Measurements from ENCODE around the gene CST9. TPM values are rescaled to one million over a fixed set of nuclear protein-coding genes. Genes with fewer than 3 reads are reported as not detected.
"Not testable (repeated sequence)": the region's sequence is repeated elsewhere in the genome, so short reads cannot be mapped to it uniquely, and the experiment has no call there.

The CST9 gene
- total and polyA plus RNA-seq, 7 donors, result not detected

DNA sequence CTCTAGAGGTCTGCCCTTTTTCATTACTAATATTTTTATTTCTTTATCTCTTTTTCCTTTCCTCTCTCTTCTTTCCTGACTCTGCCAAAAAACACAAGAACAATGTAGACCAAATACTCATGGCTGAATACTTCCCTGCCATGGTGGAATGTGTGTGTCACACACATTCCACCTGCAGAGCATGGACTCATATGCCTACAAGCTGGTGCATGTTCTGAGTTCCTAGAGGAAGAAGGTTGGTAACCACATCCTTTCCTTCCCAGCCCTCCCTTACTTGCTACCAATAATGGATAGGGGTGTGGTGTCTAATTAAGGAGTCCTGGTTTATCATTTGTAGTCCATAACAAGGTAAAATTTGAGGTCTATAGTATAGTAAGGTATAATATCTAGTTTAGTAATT, 22.2 kb downstream of the CST9 start:
- DNase-seq, result no peak
- H3K27me3 ChIP-seq (ENCODE audit: insufficient read depth in 3 of 3, low read length in 2 of 3), result no peaks in the 10 kb centered on the region
- intact Hi-C loops (cut with DNase I), result no loop called here

DNA sequence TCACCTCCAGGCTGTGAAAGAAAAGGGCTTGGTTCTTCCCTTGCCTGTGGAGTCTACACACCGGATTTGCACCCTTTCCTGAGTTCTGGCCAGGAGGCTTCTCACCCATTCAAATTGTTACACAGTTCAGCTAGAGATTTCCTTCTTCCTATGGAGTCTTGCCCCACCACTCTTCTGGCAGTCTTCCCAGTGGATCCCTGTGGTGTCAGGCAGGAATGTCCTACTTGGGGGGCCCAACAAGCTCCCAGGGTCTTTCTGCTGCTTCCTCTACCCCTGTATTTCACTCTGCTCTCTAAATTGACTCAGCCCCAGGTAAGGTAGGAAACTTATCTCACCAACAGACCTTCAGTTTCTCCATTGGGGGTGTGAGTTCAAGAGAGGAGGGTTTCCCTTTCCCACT, 23.4 kb downstream of the CST9 start:
- Histone ChIP-seq H3K4me1 (no peaks in the 10 kb centered on the region), H3K9me3 (no peaks in the 10 kb centered on the region), H3K36me3 (ENCODE audit: insufficient read depth in 1 of 2, low read depth in 1 of 2) (no peaks in the 10 kb centered on the region), H3K27ac (no peak overlapping the region), H3K4me3 (no peak overlapping the region), H3K27me3 (ENCODE audit: insufficient read depth in 3 of 3, low read length in 2 of 3) (no peaks in the 10 kb centered on the region)
- DNase-seq (no peak), ATAC-seq (no peak)
- WGBS, 3 donors, result 69 to 80% (median 73%) methylated on average over 1 of the region's 1 CpG
- intact Hi-C loops (cut with DNase I), result no loop called here
- TF ChIP-seq, protein P1, sequence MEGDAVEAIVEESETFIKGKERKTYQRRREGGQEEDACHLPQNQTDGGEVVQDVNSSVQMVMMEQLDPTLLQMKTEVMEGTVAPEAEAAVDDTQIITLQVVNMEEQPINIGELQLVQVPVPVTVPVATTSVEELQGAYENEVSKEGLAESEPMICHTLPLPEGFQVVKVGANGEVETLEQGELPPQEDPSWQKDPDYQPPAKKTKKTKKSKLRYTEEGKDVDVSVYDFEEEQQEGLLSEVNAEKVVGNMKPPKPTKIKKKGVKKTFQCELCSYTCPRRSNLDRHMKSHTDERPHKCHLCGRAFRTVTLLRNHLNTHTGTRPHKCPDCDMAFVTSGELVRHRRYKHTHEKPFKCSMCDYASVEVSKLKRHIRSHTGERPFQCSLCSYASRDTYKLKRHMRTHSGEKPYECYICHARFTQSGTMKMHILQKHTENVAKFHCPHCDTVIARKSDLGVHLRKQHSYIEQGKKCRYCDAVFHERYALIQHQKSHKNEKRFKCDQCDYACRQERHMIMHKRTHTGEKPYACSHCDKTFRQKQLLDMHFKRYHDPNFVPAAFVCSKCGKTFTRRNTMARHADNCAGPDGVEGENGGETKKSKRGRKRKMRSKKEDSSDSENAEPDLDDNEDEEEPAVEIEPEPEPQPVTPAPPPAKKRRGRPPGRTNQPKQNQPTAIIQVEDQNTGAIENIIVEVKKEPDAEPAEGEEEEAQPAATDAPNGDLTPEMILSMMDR (IDR thresholded peaks at IDR 0.05), result no peak

More for the DNA sequence above, 22.2 kb downstream of the CST9 start:
- TF ChIP-seq, protein P1 (IDR thresholded peaks at IDR 0.05), result no peak
- Histone ChIP-seq H3K36me3 (ENCODE audit: insufficient read depth in 1 of 2, low read depth in 1 of 2) (no peaks in the 10 kb centered on the region), H3K9me3 (no peaks in the 10 kb centered on the region), H3K27ac (no peak overlapping the region), H3K4me3 (no peak overlapping the region), H3K4me1 (no peaks in the 10 kb centered on the region)
- no peak for ATAC-seq

DNA sequence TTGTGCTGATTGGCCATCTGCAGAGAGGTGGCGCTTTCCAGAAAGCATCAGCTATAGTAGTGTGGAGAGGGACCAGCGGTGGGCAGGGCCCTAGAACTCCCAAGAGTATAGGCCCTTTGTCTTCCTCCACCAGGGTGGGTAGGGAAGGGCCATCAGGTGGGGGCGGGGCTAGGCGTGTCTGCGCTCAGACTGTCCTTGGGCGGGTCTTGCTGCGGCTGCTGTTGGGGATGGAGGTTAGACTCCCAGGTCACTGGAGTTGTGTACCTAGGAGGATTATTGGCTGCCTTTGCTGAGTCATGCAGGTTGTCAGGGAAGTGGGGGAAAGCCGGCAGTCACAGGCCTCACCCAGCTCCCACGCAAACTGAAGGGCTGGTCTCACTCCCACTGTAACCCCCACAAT, 23.9 kb downstream of the CST9 start:
- 89 to 90% (median 89%) methylated on average over 9 of the region's 9 CpGs for WGBS, 3 donors
- H3K4me3 ChIP-seq; H3K36me3 ChIP-seq (ENCODE audit: insufficient read depth in 1 of 2, low read depth in 1 of 2); DNase-seq; ATAC-seq; H3K27ac ChIP-seq; intact Hi-C loops (cut with DNase I); H3K9me3 ChIP-seq; H3K4me1 ChIP-seq; H3K27me3 ChIP-seq (ENCODE audit: insufficient read depth in 3 of 3, low read length in 2 of 3): not testable (repeated sequence)

DNA sequence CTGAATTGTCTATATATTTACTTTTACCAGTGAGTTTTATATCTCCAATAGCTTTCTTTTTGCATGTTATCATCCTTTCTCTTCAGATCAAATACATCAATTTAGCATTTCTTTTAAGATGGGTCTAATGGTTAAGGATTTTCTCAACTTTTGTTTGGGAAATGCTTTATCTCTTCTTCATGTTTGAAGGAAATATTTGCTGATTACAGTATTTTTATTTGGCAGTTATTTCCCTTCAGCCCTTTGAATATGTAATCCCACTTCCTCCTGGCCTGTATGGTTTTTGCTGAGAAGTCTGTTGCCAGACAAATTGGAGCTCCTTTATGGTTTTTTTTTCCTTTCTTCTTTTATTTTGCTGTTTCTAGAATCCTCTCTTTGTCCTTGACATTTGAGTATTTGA, 30.7 kb downstream of the CST9 start:
- H3K27me3 ChIP-seq (ENCODE audit: insufficient read depth in 3 of 3, low read length in 2 of 3), result no peaks in the 10 kb centered on the region
- no peak for ATAC-seq
- no peaks in the 10 kb centered on the region for H3K36me3 ChIP-seq (ENCODE audit: insufficient read depth in 1 of 2, low read depth in 1 of 2)
- H3K4me1 ChIP-seq, result no peaks in the 10 kb centered on the region
- TF ChIP-seq, protein P1 (IDR thresholded peaks at IDR 0.05), result no peak
- H3K27ac ChIP-seq, result no peak overlapping the region
- intact Hi-C loops (cut with DNase I), result no loop called here
- H3K4me3 ChIP-seq, result no peak overlapping the region
- DNase-seq, result no peak
- no peaks in the 10 kb centered on the region for H3K9me3 ChIP-seq

DNA sequence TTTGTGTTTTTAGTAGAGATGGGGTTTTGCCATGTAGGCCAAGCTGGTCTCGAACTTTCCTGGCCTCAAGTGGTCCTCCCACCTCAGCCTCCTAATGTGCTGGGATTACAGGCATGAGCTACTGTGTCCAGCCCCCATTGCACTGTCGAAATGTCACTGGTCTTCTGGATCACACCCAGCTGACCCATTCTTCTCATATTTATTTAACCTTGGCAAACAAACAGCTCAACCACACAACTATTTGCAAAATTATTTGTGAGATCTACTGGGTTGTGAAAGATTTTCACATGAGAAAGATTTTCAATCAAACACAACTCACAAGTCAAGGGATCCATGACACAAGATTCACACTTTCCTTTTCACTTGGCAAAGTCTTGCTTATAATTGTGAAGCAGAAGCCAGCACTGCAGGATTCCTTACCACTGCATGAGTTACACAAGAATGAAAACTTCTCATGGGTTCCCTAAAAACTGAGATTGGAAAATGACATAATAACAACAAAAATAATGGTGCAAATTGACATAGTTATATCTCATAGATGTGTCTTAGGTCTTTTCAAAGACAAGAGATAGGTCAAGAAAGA, 35.4 kb downstream of the CST9 start:
- intact Hi-C loops (cut with DNase I), result no loop called here
- H3K27ac ChIP-seq, result no peak overlapping the region
- DNase-seq (no peak), ATAC-seq (no peak)
- TF ChIP-seq, protein P1 (IDR thresholded peaks at IDR 0.05), result no peak
- no peaks in the 10 kb centered on the region for H3K9me3 ChIP-seq
- no peaks in the 10 kb centered on the region for H3K4me1 ChIP-seq
- H3K4me3 ChIP-seq, result no peak overlapping the region
- no peaks in the 10 kb centered on the region for H3K27me3 ChIP-seq (ENCODE audit: insufficient read depth in 3 of 3, low read length in 2 of 3)
- WGBS, 3 donors, result 65 to 77% (median 67%) methylated on average over 2 of the region's 2 CpGs
- no peaks in the 10 kb centered on the region for H3K36me3 ChIP-seq (ENCODE audit: insufficient read depth in 1 of 2, low read depth in 1 of 2)

Measured in psoas muscle (tissue), 8 donors.